Inflammatory macrophage (primary cell): ENCODE measurements around the gene FYB1.

ENCODE experiments used
- DNase-seq, 2 donors: peaks; one replicate each; pipeline ENCODE4 v3.0.0-alpha.2; 2020 to 2022

Gene FYB1

DNA sequence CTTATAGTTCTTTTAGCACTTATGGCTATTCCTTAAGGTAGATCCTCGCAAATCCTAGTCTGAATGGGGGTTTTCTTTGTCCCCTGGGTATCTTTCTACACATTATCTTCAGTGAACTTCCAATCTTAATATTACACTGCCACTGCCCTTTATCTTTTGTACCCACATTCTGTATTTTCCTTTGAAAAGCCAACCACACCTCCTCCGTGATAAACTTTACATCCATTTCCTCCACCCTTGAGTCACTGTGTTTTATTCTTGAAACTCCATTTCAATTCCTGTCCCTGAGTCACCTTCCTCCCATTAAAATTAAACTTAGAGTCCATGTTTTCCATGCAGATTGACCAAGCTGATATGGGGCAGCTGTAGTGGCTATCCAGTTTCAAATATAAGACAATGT lies 102.0 kb downstream of the FYB1 start:
- no peak for DNase-seq

- no peak for DNase-seq
Measured at GRCh38 chr5:39116344-39117170, 102.8 kb downstream of the FYB1 start.

DNA sequence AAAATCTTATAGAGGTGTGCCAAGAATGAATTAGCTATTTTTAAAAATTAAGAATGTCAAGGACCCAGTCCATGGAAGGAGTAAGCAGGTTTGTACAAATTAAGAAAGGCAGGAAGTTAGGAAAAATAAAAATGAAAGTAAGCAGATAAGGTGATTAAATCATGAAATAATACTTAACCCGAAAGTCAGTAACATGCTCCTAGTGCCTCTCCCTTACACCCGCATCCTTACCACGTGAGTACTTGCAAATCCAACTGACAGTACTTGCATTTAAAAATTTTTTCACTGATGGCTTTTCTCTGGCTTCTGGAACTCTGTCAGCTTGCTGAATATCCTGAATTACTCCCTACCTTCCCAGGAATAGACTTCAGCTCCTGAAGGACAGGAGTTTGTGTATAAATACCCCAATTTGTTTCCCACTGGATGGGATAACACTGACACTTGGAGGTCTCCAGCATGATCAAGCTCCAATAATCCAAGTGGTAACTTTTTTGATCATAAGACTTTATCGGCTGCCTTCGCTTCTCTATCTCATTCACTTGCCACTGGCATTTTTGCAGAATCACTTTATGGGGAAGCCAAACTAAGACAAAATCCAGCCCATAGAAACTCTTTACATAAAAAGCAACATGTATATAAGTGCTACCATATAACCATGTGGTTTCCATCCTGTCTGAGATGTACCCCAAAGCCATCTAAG lies 103.6 kb downstream of the FYB1 start:
- DNase-seq = no peak

DNA sequence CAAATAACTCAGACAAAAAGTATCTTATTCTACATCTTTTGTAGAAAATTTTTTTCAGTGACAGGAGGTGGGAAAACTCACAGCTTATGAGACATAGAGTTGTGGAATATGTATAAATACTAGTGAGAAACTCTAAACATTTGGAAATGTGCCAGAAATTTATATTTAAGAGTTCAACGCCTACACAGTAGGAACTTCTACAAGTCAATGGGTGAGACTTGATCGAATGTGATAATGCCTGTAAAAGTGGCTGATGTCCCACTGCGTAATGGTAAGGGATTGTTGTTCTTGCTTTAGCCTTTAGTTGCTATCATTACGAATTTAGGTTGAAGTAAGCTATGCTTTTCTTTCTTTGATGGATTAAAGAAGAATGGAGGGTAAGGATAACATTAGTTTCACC lies 105.2 kb downstream of the FYB1 start:
- no peak for DNase-seq

DNA sequence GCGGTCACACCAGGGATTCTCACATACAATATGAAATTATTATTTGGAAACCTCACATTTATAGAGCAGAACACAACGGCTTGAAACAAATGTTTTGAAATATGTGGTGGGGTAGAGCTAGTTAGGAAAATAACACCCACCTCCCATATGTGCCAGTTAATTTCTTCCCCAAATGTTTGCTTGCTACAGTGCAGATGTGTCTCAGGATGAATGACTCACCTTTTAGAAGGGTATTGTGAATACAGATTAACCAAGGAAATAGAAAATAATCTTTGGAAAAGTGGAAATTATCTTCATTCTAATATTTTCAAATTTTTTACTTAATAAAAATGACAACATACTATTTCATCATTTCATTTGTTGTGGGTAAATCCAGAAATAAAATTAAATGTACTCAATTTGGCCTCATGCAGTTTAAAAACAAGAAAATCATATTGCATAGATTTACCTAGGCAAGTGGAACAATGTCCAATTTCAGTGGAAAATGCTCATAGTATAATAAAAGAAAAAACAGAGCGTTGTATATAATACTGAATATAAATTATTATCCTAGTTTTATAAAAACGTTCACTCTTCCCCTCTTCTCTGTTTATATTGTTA lies 105.9 kb downstream of the FYB1 start:
- no peak for DNase-seq

DNA sequence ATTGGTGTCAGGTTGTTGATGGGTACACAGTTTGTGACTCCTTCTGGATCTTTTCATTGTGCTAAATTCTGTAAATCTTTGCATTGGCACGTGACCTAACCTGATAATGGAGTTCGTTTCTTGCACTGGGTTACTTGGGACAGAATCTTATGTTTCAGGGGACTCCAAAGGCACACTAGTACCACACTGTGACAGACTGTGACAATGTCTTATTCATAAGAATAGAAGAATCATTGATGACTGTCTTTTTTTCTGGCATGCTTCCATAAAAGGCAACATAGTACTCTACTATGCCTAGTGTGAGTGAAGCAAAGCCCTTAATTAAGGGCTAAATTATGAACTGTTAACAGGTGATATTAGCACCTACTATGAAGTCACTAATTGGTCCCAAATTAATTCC lies 109.8 kb downstream of the FYB1 start:
- no peak for DNase-seq

- DNase-seq = no peak
Measured at GRCh38 chr5:39108987-39109386, 110.4 kb downstream of the FYB1 start.

DNA sequence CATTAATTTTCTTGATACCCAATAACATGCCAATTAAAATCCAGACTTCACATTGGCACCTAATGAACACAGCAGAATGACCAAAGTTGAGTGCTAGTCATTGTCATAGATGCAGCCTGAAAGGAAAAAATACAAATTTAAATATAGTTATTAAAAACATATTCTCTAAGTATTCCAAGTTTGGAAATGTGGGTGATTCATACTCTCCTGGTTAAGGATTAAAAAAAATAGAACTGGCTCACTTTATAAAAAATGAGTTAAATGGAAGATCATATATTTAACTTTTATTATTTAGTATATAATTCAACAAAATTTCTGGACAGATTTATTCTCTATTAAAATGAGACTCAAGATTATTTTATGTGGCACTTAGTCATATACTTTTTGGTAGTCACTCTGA lies 112.0 kb downstream of the FYB1 start:
- no peak for DNase-seq

DNA sequence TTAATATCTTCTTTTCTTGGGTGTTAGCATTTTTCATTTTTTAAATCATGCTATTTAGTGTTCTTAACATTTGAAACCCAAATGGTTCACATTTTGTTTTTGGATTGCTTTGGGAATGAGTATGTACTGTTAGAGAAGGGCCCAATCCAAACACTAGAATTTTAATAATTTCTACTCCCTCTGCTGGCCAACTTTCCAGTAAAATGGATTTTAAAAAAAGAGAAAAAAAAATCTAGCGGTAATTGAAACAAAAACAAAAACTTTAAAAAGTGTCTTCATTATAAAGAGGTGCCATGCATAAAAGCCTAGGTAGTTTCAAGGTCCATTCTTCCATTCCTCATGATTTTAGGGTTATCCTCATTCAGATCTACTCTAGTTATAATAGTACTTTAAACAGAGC lies 113.0 kb downstream of the FYB1 start:
- DNase-seq = no peak

DNA sequence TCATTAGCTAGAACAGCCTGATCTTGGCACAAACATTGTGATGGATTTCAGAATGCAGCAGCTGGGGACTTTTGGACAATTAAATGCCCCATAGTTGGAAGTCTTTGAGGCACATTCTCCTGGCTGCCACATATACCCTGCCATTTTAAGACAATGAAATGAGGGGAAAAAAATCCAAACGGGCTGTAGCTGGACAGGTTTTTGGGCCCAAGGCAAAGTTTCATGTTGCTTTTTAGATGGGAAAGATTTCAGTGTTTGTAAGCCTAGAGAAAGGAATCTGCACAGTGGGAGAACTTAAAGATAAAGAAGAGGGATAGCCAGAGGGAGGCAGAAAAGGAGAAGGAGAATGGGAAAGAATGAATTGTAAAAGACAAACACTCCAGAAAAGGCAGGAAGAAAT lies 115.1 kb downstream of the FYB1 start:
- DNase-seq = no peak

DNA sequence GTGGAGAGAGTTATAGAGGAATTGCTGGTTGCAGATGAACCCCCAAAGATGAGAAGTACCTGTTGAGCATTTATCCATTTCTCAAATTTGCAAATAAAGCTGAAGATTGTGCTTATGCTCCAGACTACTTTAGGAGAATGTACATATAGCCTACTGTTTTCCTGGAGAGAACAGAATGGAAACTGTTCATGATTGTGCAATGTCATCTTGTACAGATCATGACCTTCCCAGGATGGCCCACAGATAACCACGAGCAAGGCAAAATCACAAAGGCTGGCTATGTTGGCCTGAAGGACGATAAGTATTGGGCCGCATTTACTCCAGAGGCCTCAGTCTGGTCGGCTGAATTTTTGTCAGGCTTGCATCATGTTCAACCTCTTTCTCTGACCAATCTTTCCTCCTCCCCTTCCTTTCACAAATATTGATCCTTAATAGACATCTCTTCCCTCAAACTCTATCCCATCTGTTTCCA lies 116.6 kb downstream of the FYB1 start:
- no peak for DNase-seq

- peak; percentile 23 to 49 for DNase-seq
Measured at GRCh38 chr5:39100851-39101396, 118.4 kb downstream of the FYB1 start.

GRCh38 chr5:39100301-39100850 lies 119.0 kb downstream of the FYB1 start:
- no peak for DNase-seq

- no peak for DNase-seq
Measured at GRCh38 chr5:39099831-39100230, 119.5 kb downstream of the FYB1 start.

DNA sequence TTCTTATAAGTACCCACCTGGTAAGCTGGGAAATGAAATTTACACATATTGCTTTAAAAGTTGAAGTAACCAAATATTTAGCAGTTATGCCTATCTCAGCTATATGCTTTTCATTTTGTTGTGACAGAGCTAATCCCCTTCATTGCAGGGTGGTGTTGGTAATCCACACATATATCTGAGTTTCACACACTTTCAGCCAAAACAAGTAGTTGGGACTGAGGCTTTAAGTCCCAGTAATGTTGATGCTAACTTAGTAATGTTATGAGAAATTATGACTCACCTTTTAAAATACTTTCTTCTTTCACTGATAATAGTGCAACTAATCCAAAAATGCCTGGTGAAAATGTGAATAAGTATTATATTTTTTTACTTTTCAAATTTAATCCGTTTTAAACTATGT lies 126.0 kb downstream of the FYB1 start:
- DNase-seq = no peak

GRCh38 chr5:39092581-39093351 lies 126.6 kb downstream of the FYB1 start:
- DNase-seq = no peak

DNA sequence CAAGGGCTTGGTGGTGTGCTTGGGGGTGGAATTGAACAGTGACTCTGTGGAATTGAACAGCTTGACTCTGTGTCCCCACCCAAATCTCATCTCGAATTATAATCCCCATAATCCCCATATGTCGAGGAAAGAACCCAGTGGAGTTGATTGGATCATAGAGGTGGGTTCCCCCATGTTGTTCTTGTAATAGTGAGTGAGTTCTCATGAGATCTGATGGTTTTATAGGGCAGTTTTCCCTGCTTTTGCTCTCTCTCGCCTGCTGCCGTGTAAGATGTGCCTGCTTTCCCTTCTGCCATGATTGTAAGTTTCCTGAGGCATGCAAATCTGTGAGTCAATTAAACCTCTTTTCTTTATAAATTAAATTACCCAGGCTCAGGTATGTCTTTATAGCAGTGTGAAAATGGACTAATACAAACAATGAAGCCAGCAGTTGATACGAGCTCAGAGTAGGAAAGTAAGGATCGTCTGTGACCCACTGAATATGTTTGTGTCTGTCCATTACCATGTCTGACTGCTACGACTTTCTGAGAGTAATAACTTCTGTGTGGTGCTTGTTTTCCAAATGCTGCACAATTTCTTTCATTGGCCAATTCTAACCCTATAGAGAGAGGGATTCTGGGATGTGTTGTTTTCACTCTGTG lies 127.3 kb downstream of the FYB1 start:
- DNase-seq = no peak

GRCh38 chr5:39083968-39084367 lies 135.4 kb downstream of the FYB1 start:
- DNase-seq = no peak

DNA sequence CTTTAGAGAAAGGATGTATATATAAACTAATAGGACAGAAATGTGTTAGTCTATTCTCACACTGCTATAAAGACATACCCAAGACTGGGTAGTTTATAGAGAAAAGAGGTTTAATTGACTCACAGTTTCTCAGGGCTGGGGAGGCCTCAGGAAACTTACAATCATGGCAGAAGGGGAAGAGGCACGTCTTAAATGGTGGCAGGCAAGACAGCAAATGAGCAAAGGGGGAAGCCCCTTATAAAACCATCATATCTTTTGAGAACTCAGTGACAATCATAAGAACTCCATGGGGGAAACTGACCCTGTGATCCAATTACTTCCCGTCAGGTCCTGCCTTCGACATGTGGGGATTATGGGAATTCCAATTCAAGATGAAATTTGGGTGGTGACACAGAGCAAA lies 136.4 kb downstream of the FYB1 start:
- DNase-seq = no peak

- peak; percentile 81 to 83 for DNase-seq
Measured at GRCh38 chr5:39080597-39081204, 138.7 kb downstream of the FYB1 start.

DNA sequence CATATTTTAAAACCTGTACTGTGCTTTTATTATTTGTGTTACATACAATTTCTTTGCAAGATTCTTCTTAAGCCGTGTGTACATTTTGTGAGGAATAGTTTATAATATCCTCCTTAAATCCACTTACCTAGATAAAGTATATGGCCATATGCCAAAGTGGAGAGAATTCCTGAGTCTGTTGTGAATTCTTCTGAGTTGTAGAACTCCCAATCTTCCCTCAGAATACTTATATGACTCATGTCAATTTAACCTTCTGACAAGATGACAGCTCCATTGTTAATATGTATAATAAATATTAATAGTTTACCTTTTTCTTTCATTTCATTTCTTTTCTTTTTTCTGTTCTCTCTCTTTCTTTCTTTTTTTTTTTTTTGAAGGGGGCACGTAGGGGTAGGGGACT lies 139.2 kb downstream of the FYB1 start:
- DNase-seq = no peak
